ENCODE measurements around the gene TRIM7. TPM values are rescaled to one million over a fixed set of nuclear protein-coding genes. Genes with fewer than 3 reads are reported as not detected.

The TRIM7 gene
- total and polyA plus RNA-seq, 9 of the 15 experiments (the other 6 are each of a cell fraction or from before 2014, with no cell fraction given), result 2.6 to 14.9 (median 8.9) TPM

GRCh38 chr5:181191526-181192336 lies 13.3 kb downstream of the TRIM7 start:
- WGBS (ENCODE audit: insufficient coverage, low coverage, missing lambda C conversion rate), result under 1% methylated on average over 38 of the region's 64 CpGs
- Histone ChIP-seq H3K36me3 (ENCODE audit: control insufficient read depth, insufficient read depth, low read length) (no peaks in the 10 kb centered on the region; the same call in 2 of the 3 replicates), H3K9ac (ENCODE audit: insufficient read depth in 1 of 2, low read depth in 2 of 2, low read length in 2 of 2) (peak overlapping the region; percentile 95 to 96), H3K4me1 (replicated peaks in 1 of 2; ENCODE audit: control insufficient read depth in 2 of 2, insufficient read depth in 2 of 2, low read length in 2 of 2) (peaks cover 26 to 68% of the 10 kb centered on the region in 2 experiments; a peak in 4 of 5 replicates), H3K9me1 (ENCODE audit: control insufficient read depth, insufficient read depth, low read length) (no peaks in the 10 kb centered on the region), H2AFZ (ENCODE audit: low read depth, low read length) (peak overlapping the region; percentile 87), H3K9me3 (replicated peaks; ENCODE audit: control insufficient read depth, insufficient read depth, low read depth, low read length) (no peaks in the 10 kb centered on the region), H3K27ac (ENCODE audit: extremely low read depth, low read depth, low read length) (peak overlapping the region; percentile 91), H3K4me3 (peak overlapping the region; percentile 67), H4K20me1 (replicated peaks; ENCODE audit: control insufficient read depth, insufficient read depth, low read length) (0 out of 2 replicates have a peak, but pooled peaks cover 3% of the 10 kb centered on the region), H3K4me2 (ENCODE audit: insufficient read depth, low read length) (peak overlapping the region; percentile 99), H3K79me2 (ENCODE audit: control insufficient read depth, insufficient read depth, low read length) (peaks cover 13% of the 10 kb centered on the region), H3K27me3 (ENCODE audit: control insufficient read depth in 2 of 2, insufficient read depth in 2 of 2, low read length in 2 of 2) (no peaks in the 10 kb centered on the region)
- DNase-seq (ENCODE audit: extremely low read depth in 1 of 4, low spot score in 3 of 4) (peak; percentile 84 to 96 (median 88)), ATAC-seq (peak; percentile 77), FAIRE-seq (peak; percentile 72)
- intact Hi-C loops (cut with micrococcal nuclease), result loop anchor here (1.0 kb wide), 2 partner anchors 16 to 32 kb away; partner anchors contain the start of gene TRIM41
- BruUV-seq (replicated peaks), result TSS peak; percentile 61
- ChIA-PET CTCF (ENCODE audit: low intra/inter-chr PET ratio) (interaction anchor here (0.6 kb wide), 1 partner anchor 8 kb away, joined by 3 read pairs; no protein-coding TSS in a partner anchor), POLR2A (interaction anchor here (0.5 to 6.7 kb wide), 12 partner anchors 12 to 60 kb away, joined by 3 to 69 read pairs (median 4); partner anchors contain the start of genes RACK1 and TRIM7)
- in situ Hi-C loops (cut with MboI), result no loop called here
- peak; percentile 85 for TF ChIP-seq GMEB1 (CRISPR knock-in tag; IDR thresholded peaks at IDR 0.05)
- peak; percentile 91 for TF ChIP-seq POLR3A (IDR thresholded peaks at IDR 0.05; ENCODE audit: borderline replicate concordance, extremely low read depth, insufficient read depth, insufficient read length)
- peak; percentile 55 for TF ChIP-seq SPI1 (IDR thresholded peaks at IDR 0.05; ENCODE audit: borderline replicate concordance, low read depth, low read length)
- peak in 1 of 2 experiments; percentile 62; a peak in 1 of 4 replicates for TF ChIP-seq TRIM24 (IDR thresholded peaks at IDR 0.05)
- TF ChIP-seq DMBX1 (CRISPR knock-in tag; IDR thresholded peaks at IDR 0.05; ENCODE audit: borderline replicate concordance), result no peak
- TF ChIP-seq ZFP36 (IDR thresholded peaks at IDR 0.05; ENCODE audit: low read depth, low read length, partially characterized antibody), result peak; percentile 33
- TF ChIP-seq KLF1 (tag; IDR thresholded peaks at IDR 0.05), result peak; percentile 47; the same call in 1 of the 2 replicates
- TF ChIP-seq ZNF212 (CRISPR knock-in tag; IDR thresholded peaks at IDR 0.05), result no peak
- TF ChIP-seq TARDBP (IDR thresholded peaks at IDR 0.05), result peak; percentile 86
- TF ChIP-seq ZBTB7A (IDR thresholded peaks at IDR 0.05; ENCODE audit: borderline replicate concordance, control insufficient read depth, low read depth, low read length), result peak; percentile 74
- peak in 1 of 2 experiments; percentile 100; a peak in 2 of 4 replicates for TF ChIP-seq ZNF639 (CRISPR knock-in tag; conservative IDR thresholded peaks at IDR 0.05 in 1 of 2, IDR thresholded peaks at IDR 0.05 in 1 of 2)
- TF ChIP-seq ELF1 (tag; IDR thresholded peaks at IDR 0.05), result peak; percentile 97
- TF ChIP-seq E2F3 (CRISPR knock-in tag; IDR thresholded peaks at IDR 0.05), result peak; percentile 45; the same call in 1 of the 2 replicates
- no peak for TF ChIP-seq THAP7 (CRISPR knock-in tag; IDR thresholded peaks at IDR 0.05)
- no peak for TF ChIP-seq GATAD2B (IDR thresholded peaks at IDR 0.05; ENCODE audit: borderline replicate concordance)
- peak; percentile 68 for TF ChIP-seq SOX6 (IDR thresholded peaks at IDR 0.05)
- TF ChIP-seq ZNF764 (CRISPR knock-in tag; IDR thresholded peaks at IDR 0.05; ENCODE audit: low read depth), result peak; percentile 83
- peak; percentile 63; the same call in 1 of the 2 replicates for TF ChIP-seq SAFB (IDR thresholded peaks at IDR 0.05; ENCODE audit: borderline replicate concordance, low read depth, low read length)
